ENCODE measurements around the gene LIN9. TPM values are rescaled to one million over a fixed set of nuclear protein-coding genes. Genes with fewer than 3 reads are reported as not detected.
"Not testable (repeated sequence)": the region's sequence is repeated elsewhere in the genome, so short reads cannot be mapped to it uniquely, and the experiment has no call there.

The LIN9 gene
- total RNA-seq, 1 donor from 2014 or later: 4.6 TPM

GRCh38 chr1:226207048-226207447, 101.9 kb downstream of the LIN9 start:
- DNase-seq (ENCODE audit: low spot score): no peak
- Mint-ChIP-seq H3K9me3 (ENCODE audit: unreplicated experiment) (no peaks in the 10 kb centered on the region), H3K4me3 (ENCODE audit: unreplicated experiment) (no peak overlapping the region), H3K4me1 (ENCODE audit: unreplicated experiment) (peaks cover 5% of the 10 kb centered on the region), H3K36me3 (ENCODE audit: low read depth, unreplicated experiment) (no peaks in the 10 kb centered on the region), H3K27me3 (ENCODE audit: unreplicated experiment) (peaks cover 4% of the 10 kb centered on the region), H3K27ac (ENCODE audit: unreplicated experiment) (no peak overlapping the region)
- TF ChIP-seq CTCF (IDR thresholded peaks at IDR 0.05; ENCODE audit: unreplicated experiment): no peak

- no peak overlapping the region for H3K4me3 Mint-ChIP-seq (ENCODE audit: unreplicated experiment)
- no peak for TF ChIP-seq CTCF (IDR thresholded peaks at IDR 0.05; ENCODE audit: unreplicated experiment)
- no peaks in the 10 kb centered on the region for H3K4me1 Mint-ChIP-seq (ENCODE audit: unreplicated experiment)
- DNase-seq (ENCODE audit: low spot score): no peak
- no peak overlapping the region for H3K27ac Mint-ChIP-seq (ENCODE audit: unreplicated experiment)
- no peaks in the 10 kb centered on the region for H3K9me3 Mint-ChIP-seq (ENCODE audit: unreplicated experiment)
- no peaks in the 10 kb centered on the region for H3K36me3 Mint-ChIP-seq (ENCODE audit: low read depth, unreplicated experiment)
- peaks cover 1% of the 10 kb centered on the region for H3K27me3 Mint-ChIP-seq (ENCODE audit: unreplicated experiment)
Measured at GRCh38 chr1:226204198-226204597, 104.8 kb downstream of the LIN9 start.

- Mint-ChIP-seq H3K4me3 (ENCODE audit: unreplicated experiment) (no peak overlapping the region), H3K36me3 (ENCODE audit: low read depth, unreplicated experiment) (no peaks in the 10 kb centered on the region), H3K27me3 (ENCODE audit: unreplicated experiment) (peaks cover 1% of the 10 kb centered on the region)
Measured at GRCh38 chr1:226203655-226204054, 105.3 kb downstream of the LIN9 start.

GRCh38 chr1:226203240-226203639, 105.7 kb downstream of the LIN9 start:
- no peak for DNase-seq (ENCODE audit: low spot score)
- TF ChIP-seq CTCF (IDR thresholded peaks at IDR 0.05; ENCODE audit: unreplicated experiment): no peak
- Mint-ChIP-seq H3K27me3 (ENCODE audit: unreplicated experiment) (peaks cover 1% of the 10 kb centered on the region), H3K36me3 (ENCODE audit: low read depth, unreplicated experiment) (no peaks in the 10 kb centered on the region), H3K27ac (ENCODE audit: unreplicated experiment) (no peak overlapping the region), H3K4me3 (ENCODE audit: unreplicated experiment) (no peak overlapping the region), H3K4me1 (ENCODE audit: unreplicated experiment) (no peaks in the 10 kb centered on the region), H3K9me3 (ENCODE audit: unreplicated experiment) (no peaks in the 10 kb centered on the region)

More at GRCh38 chr1:226203655-226204054, 105.3 kb downstream of the LIN9 start:
- Mint-ChIP-seq H3K4me1 (ENCODE audit: unreplicated experiment) (no peaks in the 10 kb centered on the region), H3K9me3 (ENCODE audit: unreplicated experiment) (no peaks in the 10 kb centered on the region), H3K27ac (ENCODE audit: unreplicated experiment) (no peak overlapping the region)
- no peak for DNase-seq (ENCODE audit: low spot score)
- TF ChIP-seq CTCF (IDR thresholded peaks at IDR 0.05; ENCODE audit: unreplicated experiment): no peak

- H3K27ac Mint-ChIP-seq (ENCODE audit: unreplicated experiment); H3K36me3 Mint-ChIP-seq (ENCODE audit: low read depth, unreplicated experiment); H3K4me1 Mint-ChIP-seq (ENCODE audit: unreplicated experiment); H3K4me3 Mint-ChIP-seq (ENCODE audit: unreplicated experiment); DNase-seq (ENCODE audit: low spot score); H3K9me3 Mint-ChIP-seq (ENCODE audit: unreplicated experiment); H3K27me3 Mint-ChIP-seq (ENCODE audit: unreplicated experiment): not testable (repeated sequence)
Measured at GRCh38 chr1:226202666-226203065, 106.3 kb downstream of the LIN9 start.

- Mint-ChIP-seq H3K4me1 (ENCODE audit: unreplicated experiment) (no peaks in the 10 kb centered on the region), H3K27ac (ENCODE audit: unreplicated experiment) (no peak overlapping the region), H3K36me3 (ENCODE audit: low read depth, unreplicated experiment) (no peaks in the 10 kb centered on the region), H3K4me3 (ENCODE audit: unreplicated experiment) (no peak overlapping the region), H3K9me3 (ENCODE audit: unreplicated experiment) (no peaks in the 10 kb centered on the region), H3K27me3 (ENCODE audit: unreplicated experiment) (peaks cover 3% of the 10 kb centered on the region)
- TF ChIP-seq CTCF (IDR thresholded peaks at IDR 0.05; ENCODE audit: unreplicated experiment): no peak
- DNase-seq (ENCODE audit: low spot score): no peak
Measured at GRCh38 chr1:226202246-226202645, 106.7 kb downstream of the LIN9 start.

All from endothelial cell (in vitro differentiated cells).